GM21390 (cell line): ENCODE data around the gene TEX19.
"Not testable (repeated sequence)": the region's sequence is repeated elsewhere in the genome, so short reads cannot be mapped to it uniquely, and the experiment has no call there.

Source experiments
- ATAC-seq: cut with Tn5 transposase; IDR thresholded peaks from one replicate; pipeline ENCODE4 v1.9.1; 2021; ENCODE audit not compliant: unreplicated experiment

The TEX19 gene

DNA sequence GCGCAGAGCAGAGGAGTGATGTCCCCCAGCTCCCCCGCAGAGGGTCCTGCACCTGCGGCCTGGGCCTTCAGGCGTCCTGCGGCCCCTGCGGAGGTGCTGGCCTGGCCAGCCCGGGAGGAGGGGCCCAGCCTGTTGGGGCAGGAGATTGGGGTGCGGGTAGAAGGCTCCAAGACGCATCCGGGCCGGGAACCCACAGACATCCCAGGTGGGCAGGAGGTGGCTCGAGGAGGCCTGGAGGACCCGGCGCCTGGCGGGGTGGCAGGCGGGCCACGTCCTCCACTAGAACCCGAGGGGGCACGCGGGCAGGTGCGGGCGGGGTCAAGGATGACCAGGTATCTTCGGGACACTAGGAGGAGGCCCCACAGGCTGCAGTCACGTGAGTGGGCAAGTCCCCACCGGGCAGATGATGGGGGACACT lies 24.8 kb upstream of the TEX19 start:
- ATAC-seq = no peak

DNA sequence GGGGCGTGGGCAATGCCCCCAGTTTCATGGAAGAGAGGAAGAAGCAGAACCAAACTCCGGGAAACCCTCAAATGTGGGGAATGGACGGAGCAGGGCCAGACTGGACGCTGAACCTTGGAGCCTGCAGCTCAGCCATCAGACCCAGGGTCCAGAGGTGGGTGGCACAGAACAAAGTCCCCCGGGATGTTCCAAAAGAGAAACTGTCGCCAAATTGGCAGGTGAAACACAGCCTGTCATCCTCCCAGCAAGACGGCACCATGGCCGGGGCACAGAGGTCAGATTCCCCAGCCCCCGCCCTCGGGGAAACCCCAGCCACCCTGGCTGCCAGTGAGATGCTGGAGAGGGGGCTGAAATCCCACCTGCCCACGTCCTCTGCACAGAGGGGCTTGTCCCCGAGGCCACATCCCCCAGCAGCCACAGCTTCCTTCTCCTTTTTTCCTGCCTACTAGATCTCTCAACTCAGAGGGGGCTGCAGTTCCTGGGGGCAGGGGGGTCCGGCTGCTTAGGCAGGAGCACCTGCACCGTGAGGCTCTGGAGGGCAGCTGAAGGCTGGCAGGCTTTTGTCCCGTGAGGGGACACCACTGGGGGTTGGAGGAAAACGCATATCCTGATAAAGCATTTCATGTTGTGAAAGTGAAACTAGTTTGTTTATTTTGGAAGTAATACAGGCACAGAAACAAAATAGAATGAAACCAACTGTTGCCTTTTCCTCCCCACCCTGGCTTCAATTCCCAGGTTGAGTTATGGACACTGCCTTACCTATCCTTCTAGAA lies 24.2 kb upstream of the TEX19 start:
- no peak for ATAC-seq

DNA sequence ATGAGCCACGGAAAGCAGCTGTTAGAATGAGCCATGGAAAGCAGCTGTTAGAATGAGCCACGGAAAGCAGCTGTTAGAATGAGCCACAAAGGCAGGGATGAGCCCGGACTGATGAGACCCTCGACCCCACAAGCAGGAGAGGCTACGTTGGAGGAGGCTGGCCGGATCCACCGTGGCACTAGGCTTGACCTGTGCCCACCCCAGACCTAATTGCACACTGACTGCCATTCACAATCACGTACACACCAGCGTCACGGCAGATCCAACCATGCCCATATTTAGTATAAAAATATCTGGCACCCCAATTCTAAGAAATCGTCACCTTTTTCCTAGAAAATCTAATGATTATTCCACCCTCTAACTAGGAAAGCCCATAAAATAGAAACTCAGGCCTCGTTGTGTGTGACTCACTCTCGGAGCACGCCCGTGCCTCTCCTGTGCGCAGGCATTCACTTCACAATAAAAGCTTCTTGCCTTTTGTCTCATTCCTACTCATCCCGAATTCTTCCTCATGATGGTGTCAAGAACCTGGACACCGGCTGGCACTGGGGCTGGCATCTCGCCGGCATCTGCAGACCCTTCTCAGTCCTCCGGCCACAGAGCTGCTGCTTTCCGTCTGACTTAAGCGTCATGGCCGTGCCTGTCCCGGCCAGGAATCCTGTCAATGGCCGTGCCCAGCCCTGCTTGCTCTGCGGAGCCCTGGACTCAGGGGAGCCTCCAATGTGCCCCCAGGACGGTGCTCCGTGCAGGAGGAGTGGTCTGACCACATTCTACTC lies 20.0 kb upstream of the TEX19 start:
- no peak for ATAC-seq

DNA sequence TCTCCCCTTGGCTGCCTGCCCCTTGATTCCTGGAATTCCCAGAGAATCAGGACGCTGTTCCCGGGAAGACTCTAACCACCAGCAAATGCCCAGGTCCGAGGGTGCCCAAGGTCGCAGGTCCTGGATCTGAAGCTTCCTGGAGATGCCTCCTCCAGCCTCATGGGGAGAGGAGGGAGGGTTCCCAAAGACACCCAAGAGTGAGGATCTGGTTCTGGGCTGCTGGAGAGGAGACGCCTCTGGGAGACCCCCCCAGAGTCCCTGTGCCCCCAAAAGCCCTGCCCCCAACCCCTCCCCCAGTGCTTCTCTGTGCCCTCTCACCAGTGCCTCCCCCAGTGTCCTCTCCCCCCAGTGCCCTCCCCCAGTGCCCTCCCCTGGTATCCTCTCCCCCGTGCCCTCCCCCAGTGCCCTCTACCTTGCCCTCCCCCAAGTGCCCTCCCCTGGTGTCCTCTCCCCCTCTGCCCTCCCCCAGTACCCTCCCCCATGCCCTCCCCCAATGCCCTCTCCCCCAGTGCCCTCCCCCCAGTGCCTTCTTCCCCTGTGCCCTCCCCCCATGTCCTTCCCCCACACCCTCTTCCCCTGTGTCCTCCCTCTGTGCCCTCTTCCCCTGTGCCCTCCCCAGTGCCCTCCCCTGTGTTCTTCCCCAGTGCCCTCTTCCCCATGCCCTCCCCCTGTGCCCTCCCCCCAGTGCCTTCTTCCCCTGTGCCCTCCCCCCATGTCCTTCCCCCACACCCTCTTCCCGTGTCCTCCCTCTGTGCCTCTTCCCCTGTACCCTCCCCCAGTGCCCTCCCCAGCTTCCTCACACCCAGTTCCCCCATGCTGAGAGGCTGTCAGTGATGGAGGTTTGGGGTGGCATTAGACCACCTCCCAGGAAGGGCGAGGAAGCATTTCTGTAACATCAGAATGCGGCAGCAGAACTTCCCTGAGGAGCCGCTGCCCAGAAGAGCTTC lies 19.1 kb upstream of the TEX19 start:
- ATAC-seq = no peak

DNA sequence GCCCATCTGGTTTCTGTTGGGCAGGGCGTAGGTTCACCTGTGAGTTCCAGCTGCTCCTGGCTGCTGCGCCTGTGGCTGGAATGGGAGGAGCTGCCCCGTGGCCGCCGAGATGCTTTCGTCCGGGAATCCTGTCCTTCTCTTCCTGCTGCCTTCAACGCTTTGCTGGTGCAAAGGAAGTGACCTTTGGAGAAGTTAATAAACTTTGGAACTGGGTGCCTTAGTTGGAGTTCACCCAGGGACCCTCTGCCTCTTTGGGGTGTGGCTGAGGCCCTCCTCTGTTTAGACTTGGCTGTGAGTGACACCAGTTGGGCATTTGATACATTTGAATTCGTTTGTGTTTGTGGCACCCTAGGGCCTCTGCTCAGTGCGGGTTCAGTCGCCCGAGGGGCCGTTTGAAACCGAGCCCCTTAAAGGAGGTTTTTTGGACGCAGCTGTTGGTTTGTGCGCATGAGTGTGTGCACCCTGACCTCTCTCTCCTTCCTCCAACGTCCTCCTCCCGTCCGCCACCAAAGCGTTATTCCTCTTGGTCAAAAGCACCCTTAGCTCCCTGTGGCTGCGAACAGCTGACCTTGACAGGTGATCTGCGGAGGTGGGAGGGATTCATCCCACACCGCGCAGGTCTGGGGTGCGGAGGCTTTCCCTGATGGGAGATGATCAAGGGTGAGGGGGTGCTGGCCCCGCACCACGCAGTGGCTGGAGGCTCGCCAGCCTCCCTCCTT lies 16.5 kb upstream of the TEX19 start:
- no peak for ATAC-seq

DNA sequence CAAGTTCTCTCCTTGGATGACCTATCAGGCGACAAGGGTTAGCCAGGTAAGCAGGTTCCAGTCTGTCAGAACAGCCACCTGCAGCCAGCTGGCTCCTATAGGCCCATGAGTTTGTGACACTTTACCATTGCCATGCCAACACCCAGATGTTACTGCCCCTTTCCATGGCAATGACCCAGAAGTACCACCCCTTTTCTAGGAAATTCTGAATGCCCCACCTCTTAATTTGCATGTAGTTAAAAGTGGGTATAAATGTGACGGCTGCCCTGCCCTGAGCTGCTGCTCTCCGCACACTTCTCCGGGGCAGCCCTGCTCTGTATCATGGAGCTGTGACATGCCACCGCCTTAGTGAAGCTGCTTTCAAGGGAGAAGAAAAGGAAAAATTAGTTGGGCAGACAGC lies 15.5 kb upstream of the TEX19 start:
- no peak for ATAC-seq

DNA sequence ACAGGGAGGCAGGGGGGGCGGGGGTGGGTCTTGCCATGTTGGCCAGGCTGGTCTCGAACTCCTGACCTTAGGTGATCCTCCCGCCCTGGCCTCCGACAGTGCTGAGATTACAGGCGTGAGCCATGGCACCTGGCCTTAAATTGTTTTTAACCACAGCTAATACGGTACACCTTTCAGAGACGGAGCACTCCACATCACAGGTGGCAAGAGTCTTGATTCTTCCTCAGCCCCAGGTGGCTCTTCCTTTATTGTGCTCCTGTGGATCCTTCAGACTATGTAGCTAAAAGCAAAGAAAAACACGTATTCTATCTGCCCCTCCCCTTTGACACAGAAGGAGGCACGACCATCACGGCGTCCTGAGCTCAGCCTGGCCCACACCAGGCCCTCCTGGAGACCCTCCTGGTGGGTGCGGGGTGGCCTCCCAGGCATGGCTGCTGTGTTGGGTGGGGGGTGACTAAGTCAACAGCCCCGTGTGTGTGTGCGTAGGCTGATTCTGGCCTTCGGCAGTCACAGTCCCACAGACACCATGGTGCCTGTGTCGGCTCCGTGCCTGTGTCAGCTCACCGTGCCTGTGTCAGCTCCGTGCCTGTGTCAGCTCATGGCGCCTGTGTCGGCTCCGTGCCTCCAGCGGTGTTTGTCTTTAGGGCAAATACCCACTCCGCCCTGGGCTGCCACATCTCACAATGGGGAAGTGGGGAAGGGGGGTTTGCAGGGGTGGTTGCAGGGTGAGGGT lies 14.7 kb upstream of the TEX19 start:
- ATAC-seq = no peak

DNA sequence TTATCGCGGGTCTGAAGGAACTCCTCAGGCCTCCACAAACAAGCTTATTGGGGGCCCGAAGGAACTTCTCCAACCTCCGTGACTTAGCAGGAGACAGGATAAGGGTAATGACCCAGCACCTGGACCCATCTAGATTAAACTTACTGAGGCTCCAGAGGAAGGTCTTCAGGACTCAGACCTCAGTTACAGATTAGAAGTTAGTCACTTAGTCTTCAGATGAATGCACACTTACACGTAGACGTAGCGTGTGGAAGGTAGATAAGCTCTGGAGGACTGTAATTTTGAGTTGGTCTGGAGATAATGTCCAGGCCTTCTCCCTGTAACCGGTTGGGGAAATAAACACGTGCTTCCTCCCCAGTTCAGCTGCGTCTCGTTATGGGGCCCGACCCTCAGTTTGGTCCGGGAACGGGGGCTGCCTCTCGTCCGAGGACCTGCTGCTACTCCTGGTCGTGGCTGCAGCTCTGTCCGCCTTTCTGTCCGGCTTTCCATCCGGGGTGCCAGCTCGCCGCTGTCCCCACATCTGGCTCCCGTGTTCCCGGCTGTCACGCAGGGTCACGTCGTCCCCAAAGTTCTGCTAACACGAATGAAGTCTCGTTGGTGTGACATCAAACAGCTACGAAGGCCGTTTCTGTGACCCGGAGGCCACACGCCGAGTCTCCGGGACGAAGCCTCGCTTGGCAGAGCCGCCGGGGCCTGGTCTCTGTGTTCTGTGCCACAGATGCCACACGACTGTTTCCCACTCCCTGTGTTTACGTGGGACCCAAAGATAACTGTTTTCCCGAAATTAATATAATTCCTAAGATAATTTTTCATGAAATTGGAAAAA lies 13.7 kb upstream of the TEX19 start:
- ATAC-seq = no peak

DNA sequence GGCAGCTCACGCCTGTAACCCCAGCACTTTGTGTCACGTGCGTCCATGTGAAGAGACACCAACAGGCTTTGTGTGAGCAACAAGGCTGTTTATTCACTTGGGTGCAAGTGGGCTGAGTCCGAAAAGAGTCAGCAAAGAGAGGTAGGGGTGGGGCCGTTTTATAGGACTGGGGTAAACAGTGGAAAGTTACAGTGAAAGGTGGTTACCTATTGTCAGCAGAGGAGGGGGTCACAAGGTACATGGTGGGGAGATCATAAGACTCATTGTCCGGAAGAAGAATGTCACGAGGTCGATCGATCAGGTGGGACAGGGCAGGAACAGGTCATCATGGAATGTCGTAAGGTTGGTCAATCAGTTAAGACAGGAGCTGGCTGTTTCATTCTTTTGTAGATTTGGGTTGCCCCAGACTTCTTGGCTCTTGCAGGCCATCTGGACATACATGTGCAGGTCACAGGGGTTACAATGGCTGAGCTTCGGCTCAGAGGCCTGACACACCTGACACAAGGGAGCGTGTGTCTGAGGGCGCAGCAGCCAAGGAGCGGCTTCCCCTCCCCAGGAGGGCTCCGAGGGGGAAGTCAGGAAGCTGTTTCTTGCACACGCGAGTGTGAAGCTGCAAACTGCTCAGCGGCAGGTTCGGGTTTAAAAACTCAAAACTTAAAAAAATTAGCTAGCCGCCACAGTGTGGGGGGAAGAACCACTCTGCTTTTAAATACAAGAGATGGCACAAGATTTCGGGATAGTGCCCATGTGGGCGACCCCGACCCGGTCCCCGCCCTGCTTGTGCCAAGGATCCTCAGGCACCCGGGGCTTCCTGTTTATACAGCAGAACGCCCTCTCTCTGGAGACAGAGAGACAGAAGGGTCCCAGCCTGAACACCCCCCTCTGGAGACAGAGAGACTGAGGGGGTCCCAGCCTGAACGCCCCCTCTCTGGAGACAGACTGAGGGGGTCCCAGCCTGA lies 12.4 kb upstream of the TEX19 start:
- ATAC-seq = no peak

DNA sequence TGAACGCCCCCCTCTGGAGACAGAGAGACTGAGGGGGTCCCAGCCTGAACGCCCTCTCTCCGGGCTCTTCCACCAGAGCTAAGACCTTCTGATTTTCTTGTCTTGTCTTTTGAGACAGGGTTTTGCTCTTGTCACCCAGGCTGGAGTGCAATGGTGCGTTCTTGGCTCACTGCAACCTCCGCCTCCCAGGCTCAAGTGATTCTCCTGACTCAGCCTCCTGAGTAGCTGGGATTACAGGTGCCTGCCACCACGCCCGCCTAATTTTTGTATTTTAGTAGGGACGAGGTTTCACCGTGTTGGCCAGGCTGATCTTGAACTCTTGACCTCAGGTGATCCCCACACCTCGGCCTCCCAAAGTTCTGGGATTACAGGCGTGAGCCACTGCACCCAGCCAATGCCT lies 11.1 kb upstream of the TEX19 start:
- not testable (repeated sequence) for ATAC-seq

DNA sequence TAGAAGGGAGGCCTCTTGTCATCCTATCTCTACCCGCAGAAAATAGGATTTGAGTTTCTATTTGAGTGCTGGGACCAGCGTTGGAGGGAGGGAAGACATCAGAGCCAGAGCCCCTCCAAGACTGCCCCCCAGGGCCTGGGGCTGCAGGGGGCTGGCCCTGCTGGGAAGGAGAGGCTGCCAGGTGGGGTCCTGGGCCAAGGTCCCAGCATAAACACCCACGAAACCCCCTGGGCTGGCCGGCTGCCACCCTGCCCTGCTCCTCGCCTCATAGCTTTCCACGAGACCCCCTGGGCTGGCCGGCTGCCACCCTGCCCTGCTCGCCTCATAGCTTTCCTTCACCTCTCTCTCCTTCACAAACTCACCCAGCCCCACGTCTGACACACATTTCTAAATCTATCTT lies 10.6 kb upstream of the TEX19 start:
- ATAC-seq = no peak

DNA sequence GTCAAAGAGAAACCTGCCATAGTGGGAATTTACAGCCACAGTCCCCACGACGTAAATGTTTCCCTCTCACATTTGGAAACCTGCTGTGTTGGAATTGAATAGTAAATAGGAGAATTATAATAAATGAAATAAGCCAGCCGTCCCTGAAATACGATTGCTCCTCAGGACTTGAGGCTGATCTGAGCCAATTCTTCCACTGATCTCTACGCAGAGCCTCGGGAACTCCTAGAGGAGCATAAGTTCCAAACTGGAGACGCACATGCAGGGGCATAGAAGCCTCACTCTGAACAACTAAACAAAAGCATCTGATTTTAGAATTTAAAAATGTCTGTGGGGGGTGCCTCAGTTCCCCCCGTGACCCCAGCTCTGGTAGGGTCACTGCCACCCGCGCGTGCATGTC lies 10.2 kb upstream of the TEX19 start:
- ATAC-seq = no peak

DNA sequence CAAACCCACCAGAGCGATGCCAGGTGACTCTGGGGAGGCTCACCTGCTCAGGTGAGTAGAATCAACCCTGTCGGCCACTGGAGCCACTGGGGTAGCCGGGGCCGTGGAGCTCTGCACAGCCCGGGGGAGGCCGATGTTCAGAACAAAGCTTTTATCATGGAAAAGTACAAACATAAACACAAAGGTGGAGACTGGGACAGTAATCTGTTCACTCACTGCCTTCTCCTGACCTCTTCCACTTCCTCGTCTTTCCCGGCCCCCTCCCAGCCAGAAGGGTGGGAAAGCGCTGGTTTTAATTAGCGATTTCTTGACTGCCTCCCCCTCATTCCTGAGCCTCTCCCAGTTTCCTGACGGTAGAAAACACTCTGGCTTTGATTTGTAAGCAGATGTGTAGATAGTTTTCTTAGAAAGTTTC lies 9.8 kb upstream of the TEX19 start:
- no peak for ATAC-seq

DNA sequence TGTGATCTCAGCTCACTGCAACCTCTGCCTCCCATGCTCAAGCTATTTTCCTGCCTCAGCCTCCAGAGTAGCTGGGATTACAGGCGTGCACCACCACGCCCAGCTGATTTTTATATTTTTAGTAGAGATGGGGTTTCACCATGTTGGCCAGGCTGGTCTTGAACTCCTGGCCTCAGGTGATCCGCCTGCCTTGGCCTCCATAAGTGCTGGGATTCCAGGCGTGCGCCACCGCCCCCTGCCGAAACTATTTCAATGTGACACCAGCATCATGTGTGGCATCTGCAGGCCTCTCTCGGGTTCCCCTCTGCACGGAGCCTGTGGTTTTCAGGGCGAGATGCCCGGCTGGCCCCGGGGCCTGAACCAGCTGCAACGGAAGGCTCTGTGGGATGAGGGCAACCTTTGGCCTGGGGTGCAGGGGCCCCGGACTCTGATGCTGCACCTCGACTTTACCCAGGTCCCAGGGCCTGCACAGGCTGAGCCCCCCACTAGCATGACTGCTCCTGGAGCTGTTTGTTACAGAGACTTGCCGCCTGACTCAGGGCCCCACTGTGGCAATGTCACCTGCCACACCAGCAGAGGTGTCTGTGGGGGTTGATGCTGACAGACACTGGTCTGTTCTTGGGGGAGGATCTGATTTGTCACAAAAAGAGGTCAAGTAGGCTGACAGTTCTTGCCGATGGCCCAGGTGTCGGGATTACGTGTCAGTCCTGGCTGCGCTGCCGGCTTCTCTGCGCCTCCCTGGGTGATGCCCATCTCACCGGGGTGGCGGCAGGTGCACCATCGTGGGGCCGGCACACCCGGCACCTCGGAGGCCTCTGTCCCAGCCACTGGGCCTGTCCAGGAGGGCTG lies 8.6 kb upstream of the TEX19 start:
- no peak for ATAC-seq

DNA sequence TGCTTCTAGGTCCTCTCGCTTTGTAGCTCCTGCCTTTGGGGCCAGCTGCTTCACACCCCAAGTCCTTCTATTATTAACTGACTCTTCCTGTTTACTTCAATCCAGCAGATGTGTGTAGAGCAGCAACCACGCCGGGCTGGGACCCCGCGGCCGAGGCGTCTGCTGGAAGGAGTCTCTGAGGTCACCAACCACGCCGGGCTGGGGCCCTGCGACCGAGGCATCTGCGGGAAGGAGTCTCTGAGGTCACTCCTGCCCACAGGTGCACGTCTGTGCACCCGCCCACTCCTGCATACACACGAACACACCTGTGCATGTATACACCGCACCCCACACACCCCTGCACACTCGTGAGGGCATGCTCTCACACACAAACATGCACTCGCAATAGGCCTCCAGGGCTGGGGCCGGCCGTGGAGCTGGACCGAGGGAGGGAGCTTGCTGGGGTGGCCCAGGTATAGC lies 7.8 kb upstream of the TEX19 start:
- no peak for ATAC-seq

DNA sequence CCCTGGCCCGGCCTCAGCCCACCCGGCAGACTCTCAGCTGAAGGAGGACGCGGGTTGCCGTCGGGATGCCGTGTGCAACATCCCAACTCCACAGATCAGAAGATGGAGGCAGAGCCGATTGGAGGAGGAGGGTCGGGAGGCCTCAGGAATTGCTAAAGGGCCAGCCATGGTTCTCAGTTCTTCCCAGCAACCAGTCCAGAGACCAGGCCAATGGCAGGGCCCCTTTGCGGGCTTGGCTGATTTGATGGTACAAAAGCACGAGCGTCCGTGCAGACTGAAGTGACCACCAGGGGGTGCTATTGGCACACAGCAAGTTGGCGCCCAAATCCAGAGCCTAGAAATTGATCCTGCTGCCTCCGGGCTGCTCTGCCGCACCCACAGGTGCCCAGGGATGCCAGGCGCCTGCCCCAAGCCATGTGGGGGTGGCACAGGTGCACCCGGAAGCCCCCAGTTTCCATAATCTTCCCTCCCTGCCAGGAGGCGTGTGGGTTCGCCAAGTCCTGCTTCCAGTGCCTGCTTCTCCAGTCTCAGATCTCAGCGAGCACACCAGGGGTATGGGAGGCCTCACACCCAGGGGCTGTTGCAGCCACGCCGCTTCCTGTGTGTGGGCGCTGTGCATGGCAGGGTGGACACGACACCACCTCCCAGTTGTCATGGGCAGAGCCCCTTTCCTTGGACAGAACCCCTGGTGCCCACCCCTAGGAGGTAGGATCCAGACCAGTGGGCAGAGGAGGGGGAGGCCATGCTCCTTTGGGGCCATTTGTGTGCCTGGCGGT lies 7.1 kb upstream of the TEX19 start:
- ATAC-seq = no peak
